HUDEP-2 (cell line): ENCODE results near the gene EML1.

Experiments used
- DNase-seq, 76 experiments: peaks; one replicate each; lab custom pipeline; 2025; ENCODE audit not compliant: unreplicated experiment in 76 of 76; lab: John Stamatoyannopoulos, UW

EML1 gene

GRCh38 chr14:99821519-99822508, 28.6 kb downstream of the EML1 start:
- peak in 3 of 76 experiments; percentile 2 to 12 (median 7) for DNase-seq

GRCh38 chr14:99822800-99823455, 29.7 kb downstream of the EML1 start:
- no peak for DNase-seq

- DNase-seq: no peak
Measured at GRCh38 chr14:99824776-99825175, 31.6 kb downstream of the EML1 start.

- no peak for DNase-seq
Measured at GRCh38 chr14:99829450-99829849, 36.2 kb downstream of the EML1 start.

- no peak for DNase-seq
Measured at GRCh38 chr14:99831303-99831702, 38.1 kb downstream of the EML1 start.

GRCh38 chr14:99831903-99832685, 38.9 kb downstream of the EML1 start:
- no peak for DNase-seq

GRCh38 chr14:99837822-99838221, 44.6 kb downstream of the EML1 start:
- DNase-seq: no peak

GRCh38 chr14:99838639-99839134, 45.5 kb downstream of the EML1 start:
- DNase-seq: no peak

GRCh38 chr14:99839696-99840095, 46.5 kb downstream of the EML1 start:
- no peak for DNase-seq

- no peak for DNase-seq
Measured at GRCh38 chr14:99840265-99840664, 47.1 kb downstream of the EML1 start.

GRCh38 chr14:99840774-99841305, 47.6 kb downstream of the EML1 start:
- no peak for DNase-seq

GRCh38 chr14:99841436-99842071, 48.3 kb downstream of the EML1 start:
- no peak for DNase-seq

- no peak for DNase-seq
Measured at GRCh38 chr14:99842141-99842540, 48.9 kb downstream of the EML1 start.

GRCh38 chr14:99846808-99847207, 53.6 kb downstream of the EML1 start:
- DNase-seq: no peak

GRCh38 chr14:99850709-99851108, 57.5 kb downstream of the EML1 start:
- no peak for DNase-seq

- no peak for DNase-seq
Measured at GRCh38 chr14:99852578-99852977, 59.4 kb downstream of the EML1 start.

- DNase-seq: no peak
Measured at GRCh38 chr14:99853206-99853605, 60.0 kb downstream of the EML1 start.

- DNase-seq: no peak
Measured at GRCh38 chr14:99854831-99855230, 61.6 kb downstream of the EML1 start.

- no peak for DNase-seq
Measured at GRCh38 chr14:99855271-99855670, 62.1 kb downstream of the EML1 start.

- no peak for DNase-seq
Measured at GRCh38 chr14:99857551-99857950, 64.3 kb downstream of the EML1 start.
